HG03064 (cell line): Measurements from ENCODE around the gene TAB2.
"Not testable (repeated sequence)": the region's sequence is repeated elsewhere in the genome, so short reads cannot be mapped to it uniquely, and the experiment has no call there.

ENCODE experiments used
- ATAC-seq: cut with Tn5 transposase; IDR thresholded peaks from one replicate; pipeline ENCODE4 v1.9.1; 2021; ENCODE audit warnings: low read depth; ENCODE audit not compliant: unreplicated experiment

The TAB2 gene

GRCh38 chr6:149331043-149331807 lies 13.7 kb downstream of the TAB2 start:
- no peak for ATAC-seq

- no peak for ATAC-seq
These were observed 14.4 kb downstream of the TAB2 start for GRCh38 chr6:149331871-149332270.

- ATAC-seq: no peak
These were observed 15.2 kb downstream of the TAB2 start for GRCh38 chr6:149332602-149333265.

- ATAC-seq: no peak
These were observed 15.7 kb downstream of the TAB2 start for GRCh38 chr6:149333266-149333620.

- no peak for ATAC-seq
These were observed 16.7 kb downstream of the TAB2 start for GRCh38 chr6:149334201-149334600.

- no peak for ATAC-seq
These were observed 17.2 kb downstream of the TAB2 start for GRCh38 chr6:149334682-149335160.

- ATAC-seq: no peak
These were observed 18.6 kb downstream of the TAB2 start for GRCh38 chr6:149335924-149336608.

- ATAC-seq: no peak
These were observed 19.1 kb downstream of the TAB2 start for GRCh38 chr6:149336609-149336928.

GRCh38 chr6:149337320-149337719 lies 19.8 kb downstream of the TAB2 start:
- no peak for ATAC-seq

- no peak for ATAC-seq
These were observed 22.7 kb downstream of the TAB2 start for GRCh38 chr6:149340200-149340599.

- ATAC-seq: peak; percentile 68
These were observed 25.0 kb downstream of the TAB2 start for GRCh38 chr6:149342525-149342924.

GRCh38 chr6:149343501-149343900 lies 26.0 kb downstream of the TAB2 start:
- ATAC-seq: no peak

GRCh38 chr6:149346078-149346477 lies 28.6 kb downstream of the TAB2 start:
- ATAC-seq: no peak

- ATAC-seq: no peak
These were observed 29.6 kb downstream of the TAB2 start for GRCh38 chr6:149347067-149347466.

- ATAC-seq: not testable (repeated sequence)
These were observed 31.8 kb downstream of the TAB2 start for GRCh38 chr6:149349279-149349678.

GRCh38 chr6:149354009-149354408 lies 36.5 kb downstream of the TAB2 start:
- ATAC-seq: no peak

GRCh38 chr6:149356081-149356750 lies 38.7 kb downstream of the TAB2 start:
- no peak for ATAC-seq

- no peak for ATAC-seq
These were observed 40.4 kb downstream of the TAB2 start for GRCh38 chr6:149357726-149358538.

GRCh38 chr6:149359440-149359839 lies 41.9 kb downstream of the TAB2 start:
- no peak for ATAC-seq

GRCh38 chr6:149360536-149360935 lies 43.0 kb downstream of the TAB2 start:
- no peak for ATAC-seq
